Ovary (tissue), 9 donors: ENCODE measurements around the gene YDJC. TPM values are rescaled to one million over a fixed set of nuclear protein-coding genes. Genes with fewer than 3 reads are reported as not detected.
"Not testable (repeated sequence)": the region's sequence is repeated elsewhere in the genome, so short reads cannot be mapped to it uniquely, and the experiment has no call there.

ENCODE experiments used
- DNase-seq, 5 donors: peaks; one replicate each; pipeline ENCODE4 v3.0.0-alpha.2; 2019 to 2020
- H3K27ac ChIP-seq, 2 donors: fragments of 200-600 bp; one replicate each; pipeline versions ENCODE4 v1.5.1 to v1.8.0; 2019 to 2022
- H3K27me3 ChIP-seq: fragments of 200-600 bp; one replicate; pipeline ENCODE4 v1.8.0; 2022
- H3K36me3 ChIP-seq: fragments of 200-600 bp; sonication (generic); one replicate; pipeline ENCODE4 v1.5.1; 2019
- H3K4me1 ChIP-seq: one replicate; pipeline ENCODE4 v1.8.1; 2013; ENCODE audit warnings: mild to moderate bottlenecking, moderate library complexity; ENCODE audit not compliant: insufficient read depth
- H3K4me3 ChIP-seq: fragments of 200-600 bp; sonication (generic); one replicate; pipeline ENCODE4 v1.5.1; 2017
- H3K9me3 ChIP-seq, 2 donors: fragments of 200-600 bp in 1 of 2; sonication (generic) in 1 of 2; one replicate each; pipeline versions ENCODE4 v1.5.1 to v1.8.1; 2013 to 2019; ENCODE audit warnings: mild to moderate bottlenecking in 1 of 2, moderate library complexity in 1 of 2
- CTCF ChIP-seq, 3 donors: fragments of 450-650 bp in 2 of 3; fragments of 200-600 bp in 1 of 3; IDR thresholded peaks; one replicate each; pipeline versions ENCODE4 v1.5.1 to v1.8.0; 2016 to 2022; ENCODE audit warnings: antibody characterized with exemption in 3 of 3, mild to moderate bottlenecking in 1 of 3
- EP300 ChIP-seq: sonication (generic); formaldehyde crosslinking; IDR thresholded peaks from one replicate; pipeline ENCODE4 v1.6.1; 2017; ENCODE audit warnings: antibody characterized with exemption
- POLR2A ChIP-seq: fragments of 450-650 bp; IDR thresholded peaks from one replicate; pipeline ENCODE4 v1.6.1; 2017; ENCODE audit warnings: antibody characterized with exemption, mild to moderate bottlenecking, moderate library complexity
- WGBS, 3 donors: extraction: QIAGEN DNeasy Blood & Tissue Kit in 1 of 3; methylation state at CpG; one replicate each; pipeline versions ENCODE4 v1.1.5 to v1.1.7; 2013 to 2017; 5-methylcytosine and 5-hydroxymethylcytosine counted together
- intact Hi-C, 4 donors: fragments of 100-400 bp; cut with DNase I; formaldehyde crosslinking; loops; one replicate each; pipeline versions ENCODE4 v1.11.0 to v1.15.1; 2022 to 2023
- polyA plus RNA-seq, 2 donors: library from polyadenylated mRNA; stranded (reverse); fragments of 200-250 nt in 1 of 2; fragments of 350-450 nt in 1 of 2; fragmentation: Illumina TruSeq in 1 of 2; extraction: RNeasy Lipid Tissue Mini Kit (QIAGEN cat#74804) in 1 of 2; gene quantifications; one replicate each; pipeline ENCODE4 v1.2.3, GENCODE V29; 2013 to 2014
- total RNA-seq, 7 donors: library from RNA; depleted of rRNA in 2 of 7; stranded (reverse); fragments of >200 nt in 2 of 7; fragmentation: NEBNext Ultra II Directional in 3 of 7; extraction: Animal tissue kit (Norgen Biotek cat#: 25700) in 3 of 7; gene quantifications; one replicate each; pipeline versions ENCODE4 v1.1.0 to v1.2.4, GENCODE V29; 2016 to 2023
- donor health status: DM: no; HTN: no; CAD: no; lungs with moderate emphysema.
- donor health status: DM: no; HTN: no; CAD: no.
- donor health status: Bipolar disorder and iron deficiency.
- donor health status: DM: yes; HTN: yes; CAD: no.
- donor health status: DM: no; HTN: no; CAD: no.
- donor health status: DM: yes; HTN: yes; CAD: no.

YDJC gene
- total and polyA plus RNA-seq, 9 donors = 1.8 to 45.1 (median 17.0) TPM

GRCh38 chr22:21622011-21622918, 7.6 kb downstream of the YDJC start:
- no peak for DNase-seq
- no peak overlapping the region for H3K4me3 ChIP-seq
- TF ChIP-seq POLR2A (no peak), EP300 (no peak)
- H3K36me3 ChIP-seq = no peaks in the 10 kb centered on the region
- intact Hi-C loops = no loop called here
- 56 to 59% (median 59%) methylated on average over 17 of the region's 17 CpGs for WGBS, 3 donors
- H3K4me1 ChIP-seq = peaks cover 2% of the 10 kb centered on the region
- H3K9me3 ChIP-seq = no peaks in the 10 kb centered on the region
- no peaks in the 10 kb centered on the region for H3K27me3 ChIP-seq
- H3K27ac ChIP-seq = no peak overlapping the region

- no peaks in the 10 kb centered on the region for H3K27me3 ChIP-seq
- no peaks in the 10 kb centered on the region for H3K36me3 ChIP-seq
- no peaks in the 10 kb centered on the region for H3K9me3 ChIP-seq
- no peak overlapping the region for H3K27ac ChIP-seq
- H3K4me1 ChIP-seq = peaks cover 2% of the 10 kb centered on the region
- intact Hi-C loops = no loop called here
- TF ChIP-seq EP300 (no peak), POLR2A (no peak), CTCF (IDR thresholded peaks at IDR 0.05) (no peak)
- H3K4me3 ChIP-seq = no peak overlapping the region
- no peak for DNase-seq
- WGBS, 3 donors = 92 to 98% (median 92%) methylated on average over 3 of the region's 3 CpGs
These were observed 8.8 kb downstream of the YDJC start for GRCh38 chr22:21621025-21621424.

GRCh38 chr22:21617337-21617736, 12.5 kb downstream of the YDJC start:
- intact Hi-C loops, H3K4me1 ChIP-seq, H3K27me3 ChIP-seq, H3K4me3 ChIP-seq, DNase-seq, H3K27ac ChIP-seq, H3K36me3 ChIP-seq, H3K9me3 ChIP-seq: not testable (repeated sequence)
- 92 to 94% (median 94%) methylated on average over 6 of the region's 6 CpGs for WGBS, 3 donors

- intact Hi-C loops = no loop called here
- Histone ChIP-seq H3K36me3 (no peaks in the 10 kb centered on the region), H3K4me1 (no peaks in the 10 kb centered on the region), H3K27ac (no peak overlapping the region), H3K9me3 (no peaks in the 10 kb centered on the region), H3K27me3 (no peaks in the 10 kb centered on the region), H3K4me3 (no peak overlapping the region)
- 75 to 81% (median 76%) methylated on average over 4 of the region's 4 CpGs for whole genome bisulfite sequencing, 3 donors
- no peak for DNase-seq
- no peak for TF ChIP-seq CTCF (IDR thresholded peaks at IDR 0.05)
These were observed 14.1 kb downstream of the YDJC start for GRCh38 chr22:21615731-21616130.

- intact Hi-C loops = no loop called here
- Histone ChIP-seq H3K27ac (no peak overlapping the region), H3K4me3 (no peak overlapping the region), H3K36me3 (no peaks in the 10 kb centered on the region), H3K4me1 (no peaks in the 10 kb centered on the region), H3K9me3 (no peaks in the 10 kb centered on the region), H3K27me3 (no peaks in the 10 kb centered on the region)
- DNase-seq = no peak
- 61 to 86% (median 86%) methylated on average over 4 of the region's 4 CpGs for WGBS, 3 donors
- TF ChIP-seq EP300 = no peak
- no peak for TF ChIP-seq POLR2A
- no peak for TF ChIP-seq CTCF (IDR thresholded peaks at IDR 0.05)
These were observed 16.1 kb downstream of the YDJC start for GRCh38 chr22:21613553-21614233.
